Measurements from ENCODE around the gene SYCP2L.

SYCP2L gene

DNA sequence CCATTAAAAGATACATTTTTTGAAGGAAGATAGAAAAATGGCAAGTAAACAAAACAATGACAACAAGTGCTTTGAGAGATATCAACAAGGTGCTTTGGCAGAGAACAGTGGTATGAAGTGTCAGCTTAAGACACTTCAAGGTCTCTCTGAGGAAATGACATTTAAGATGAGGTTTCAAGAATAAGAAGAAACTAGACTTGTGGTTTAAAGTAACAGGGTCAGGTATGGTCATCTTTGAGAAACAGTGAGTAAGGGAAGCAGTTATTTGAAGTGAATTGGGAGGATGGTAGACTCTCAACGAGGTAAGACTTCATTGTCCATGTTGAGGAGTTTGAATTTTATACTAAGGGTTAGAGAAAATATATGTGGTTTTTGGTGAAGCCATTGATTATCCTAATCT, 77.8 kb downstream of the SYCP2L start:
- H3K4me3 ChIP-seq (ENCODE audit: low read depth, low read length): no peak overlapping the region
- DNase-seq (ENCODE audit: low read depth): no peak
- TF ChIP-seq, protein P1, sequence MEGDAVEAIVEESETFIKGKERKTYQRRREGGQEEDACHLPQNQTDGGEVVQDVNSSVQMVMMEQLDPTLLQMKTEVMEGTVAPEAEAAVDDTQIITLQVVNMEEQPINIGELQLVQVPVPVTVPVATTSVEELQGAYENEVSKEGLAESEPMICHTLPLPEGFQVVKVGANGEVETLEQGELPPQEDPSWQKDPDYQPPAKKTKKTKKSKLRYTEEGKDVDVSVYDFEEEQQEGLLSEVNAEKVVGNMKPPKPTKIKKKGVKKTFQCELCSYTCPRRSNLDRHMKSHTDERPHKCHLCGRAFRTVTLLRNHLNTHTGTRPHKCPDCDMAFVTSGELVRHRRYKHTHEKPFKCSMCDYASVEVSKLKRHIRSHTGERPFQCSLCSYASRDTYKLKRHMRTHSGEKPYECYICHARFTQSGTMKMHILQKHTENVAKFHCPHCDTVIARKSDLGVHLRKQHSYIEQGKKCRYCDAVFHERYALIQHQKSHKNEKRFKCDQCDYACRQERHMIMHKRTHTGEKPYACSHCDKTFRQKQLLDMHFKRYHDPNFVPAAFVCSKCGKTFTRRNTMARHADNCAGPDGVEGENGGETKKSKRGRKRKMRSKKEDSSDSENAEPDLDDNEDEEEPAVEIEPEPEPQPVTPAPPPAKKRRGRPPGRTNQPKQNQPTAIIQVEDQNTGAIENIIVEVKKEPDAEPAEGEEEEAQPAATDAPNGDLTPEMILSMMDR (IDR thresholded peaks at IDR 0.05; ENCODE audit: control insufficient read depth, extremely low read depth, insufficient read depth): no peak

DNA sequence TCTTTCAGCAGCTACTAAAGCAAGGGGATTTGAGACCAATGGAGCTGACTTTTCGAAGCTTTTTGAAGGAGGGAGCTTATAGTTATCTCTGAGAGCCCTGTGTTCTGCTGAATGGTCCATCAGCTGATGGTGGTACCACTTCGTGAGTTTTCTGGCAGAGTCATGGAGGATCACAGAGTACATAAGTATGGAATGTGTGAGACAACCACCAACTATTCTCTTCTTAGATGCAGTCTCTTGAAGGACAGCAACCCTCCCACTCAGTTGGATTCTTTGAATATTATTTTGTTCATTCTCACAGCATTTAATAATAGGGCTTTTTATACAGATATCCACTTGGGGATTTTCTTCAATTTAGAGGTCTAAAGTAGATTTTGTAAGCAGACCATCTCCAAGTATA, 81.9 kb downstream of the SYCP2L start:
- no peak overlapping the region for H3K4me3 ChIP-seq (ENCODE audit: low read depth, low read length)
- TF ChIP-seq, protein P1 (IDR thresholded peaks at IDR 0.05; ENCODE audit: control insufficient read depth, extremely low read depth, insufficient read depth): no peak
- no peak for DNase-seq (ENCODE audit: low read depth)

DNA sequence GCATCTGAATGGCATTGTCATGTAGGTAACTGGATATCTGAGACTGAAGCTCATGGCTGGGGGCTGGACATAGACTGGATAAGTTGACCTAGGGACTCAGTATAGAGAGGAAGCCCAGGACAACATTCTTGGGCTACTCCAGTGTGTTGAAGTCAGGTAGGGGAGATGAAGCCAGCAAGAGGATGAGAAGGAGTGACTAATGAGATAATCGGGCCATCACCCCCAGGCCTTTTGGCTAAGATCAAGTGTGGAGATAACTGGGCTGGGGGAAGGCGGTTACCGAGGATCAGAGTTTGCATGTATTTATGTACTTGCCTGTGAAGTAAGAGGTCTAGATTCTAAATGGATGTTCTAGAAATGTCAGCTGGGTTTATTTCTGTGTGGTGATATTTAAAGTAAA, 83.9 kb downstream of the SYCP2L start:
- DNase-seq (ENCODE audit: low read depth): no peak
- H3K4me3 ChIP-seq (ENCODE audit: low read depth, low read length): no peak overlapping the region
- TF ChIP-seq, protein P1 (IDR thresholded peaks at IDR 0.05; ENCODE audit: control insufficient read depth, extremely low read depth, insufficient read depth): no peak

DNA sequence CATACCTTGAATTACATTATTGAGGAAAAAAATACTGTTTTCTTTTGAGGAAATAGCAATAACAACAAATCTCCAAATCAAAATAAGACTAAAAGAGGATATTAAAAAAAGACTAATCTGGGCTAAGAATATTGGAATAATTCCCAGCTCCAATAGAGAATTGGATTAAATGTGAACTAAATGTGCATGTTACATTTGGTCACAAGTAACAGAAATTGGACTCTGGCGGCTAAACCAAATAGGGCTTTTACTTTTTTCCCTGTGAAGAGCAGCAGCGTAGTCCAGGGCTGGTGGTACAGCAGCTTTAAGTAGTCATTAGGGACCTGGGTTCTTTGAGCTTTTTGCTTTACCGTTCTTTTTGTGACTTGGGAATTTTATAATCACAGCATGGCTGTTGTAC, 85.3 kb downstream of the SYCP2L start:
- TF ChIP-seq, protein P1 (IDR thresholded peaks at IDR 0.05; ENCODE audit: control insufficient read depth, extremely low read depth, insufficient read depth): no peak
- H3K4me3 ChIP-seq (ENCODE audit: low read depth, low read length): no peak overlapping the region
- DNase-seq (ENCODE audit: low read depth): no peak

GRCh38 chr6:10976571-10976970, 89.7 kb downstream of the SYCP2L start:
- DNase-seq (ENCODE audit: low read depth): no peak
- TF ChIP-seq, protein P1 (IDR thresholded peaks at IDR 0.05; ENCODE audit: control insufficient read depth, extremely low read depth, insufficient read depth): no peak
- no peak overlapping the region for H3K4me3 ChIP-seq (ENCODE audit: low read depth, low read length)

DNA sequence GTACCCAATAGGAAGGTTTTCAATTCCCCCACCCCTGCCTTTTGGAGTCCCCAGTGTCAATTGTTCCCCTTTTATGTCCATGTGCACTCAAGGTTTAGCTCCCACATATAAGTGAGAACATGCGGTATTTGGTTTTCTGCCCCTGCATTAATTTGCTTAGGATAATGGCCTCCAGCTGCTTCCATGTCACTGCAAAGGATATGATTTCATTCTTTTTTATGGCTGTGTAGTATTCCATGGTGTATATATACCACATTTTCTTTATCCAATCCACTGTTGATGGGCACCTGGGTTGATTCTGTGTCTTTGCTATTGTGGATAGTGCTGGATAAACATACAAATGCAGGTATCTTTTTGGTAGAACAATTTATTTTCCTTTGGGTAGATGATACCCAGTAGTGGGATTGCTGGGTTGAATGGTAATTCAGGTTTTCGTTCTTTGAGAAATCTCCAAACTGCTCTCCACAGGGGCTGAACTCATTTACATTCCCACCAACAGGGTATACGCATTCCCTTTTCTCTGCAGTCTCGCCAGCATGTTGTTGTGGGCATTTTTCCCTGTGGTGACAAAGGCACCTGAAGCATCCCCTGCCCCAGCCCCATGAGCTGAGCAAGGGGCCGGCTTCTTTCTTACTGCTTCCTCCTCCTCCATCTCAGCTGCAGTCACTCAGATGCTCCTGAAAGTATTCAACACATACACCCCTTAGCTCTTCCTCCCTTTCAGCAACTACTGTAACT, 90.5 kb downstream of the SYCP2L start:
- no peak overlapping the region for H3K4me3 ChIP-seq (ENCODE audit: low read depth, low read length)
- DNase-seq (ENCODE audit: low read depth): no peak
- TF ChIP-seq, protein P1 (IDR thresholded peaks at IDR 0.05; ENCODE audit: control insufficient read depth, extremely low read depth, insufficient read depth): no peak

DNA sequence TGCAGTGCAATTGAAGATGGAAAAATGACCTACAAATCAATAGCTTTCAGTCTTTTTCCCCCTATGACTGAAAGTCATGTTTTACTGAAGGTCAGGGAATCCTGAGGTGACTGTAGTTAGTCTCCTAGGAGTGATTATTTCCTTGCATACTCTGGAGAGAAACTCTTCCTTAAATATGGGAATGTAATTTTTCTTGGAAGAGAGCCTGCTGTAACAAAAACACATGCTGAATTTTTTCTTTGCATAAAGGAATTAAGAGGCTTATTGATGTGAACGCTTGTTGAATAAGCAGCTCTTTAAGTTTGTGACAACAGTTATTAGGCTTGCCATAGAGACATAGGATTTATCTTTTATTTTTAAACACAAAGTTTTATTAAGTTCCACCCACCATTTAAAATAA, 92.8 kb downstream of the SYCP2L start:
- H3K4me3 ChIP-seq (ENCODE audit: low read depth, low read length): no peak overlapping the region
- no peak for DNase-seq (ENCODE audit: low read depth)
- TF ChIP-seq, protein P1 (IDR thresholded peaks at IDR 0.05; ENCODE audit: control insufficient read depth, extremely low read depth, insufficient read depth): no peak
